Memory B cell (primary cell): ENCODE measurements around the gene POT1.
A peak's percentile ranks its signal among the peaks of the same experiment; 100 is the strongest.

Experiments used
- ATAC-seq: fragments of 150-1000 bp; cut with Tn5 transposase; 2 replicates; pipeline ENCODE4 v1.10.0; 2021; ENCODE audit warnings: low read depth, mild to moderate bottlenecking, moderate library complexity
- DNase-seq, 2 donors: peaks; one replicate each; pipeline ENCODE4 v3.0.0; 2022; ENCODE audit warnings: low spot score in 2 of 2
- H3K27ac Mint-ChIP-seq: one replicate; pipeline ENCODE4 v1.8.0; 2022; ENCODE audit warnings: mild to moderate bottlenecking, moderate library complexity, mixed read lengths
- H3K27me3 Mint-ChIP-seq: one replicate; pipeline ENCODE4 v1.8.0; 2022; ENCODE audit warnings: mixed read lengths
- H3K36me3 Mint-ChIP-seq: one replicate; pipeline ENCODE4 v1.8.0; 2022; ENCODE audit warnings: mild to moderate bottlenecking, mixed read lengths
- H3K4me1 Mint-ChIP-seq: one replicate; pipeline ENCODE4 v1.8.0; 2022; ENCODE audit warnings: mixed read lengths
- H3K4me3 Mint-ChIP-seq: one replicate; pipeline ENCODE4 v1.8.0; 2022; ENCODE audit warnings: mild to moderate bottlenecking, moderate library complexity, mixed read lengths
- H3K9me3 Mint-ChIP-seq: one replicate; pipeline ENCODE4 v1.8.0; 2022; ENCODE audit warnings: mixed read lengths

The POT1 gene

DNA sequence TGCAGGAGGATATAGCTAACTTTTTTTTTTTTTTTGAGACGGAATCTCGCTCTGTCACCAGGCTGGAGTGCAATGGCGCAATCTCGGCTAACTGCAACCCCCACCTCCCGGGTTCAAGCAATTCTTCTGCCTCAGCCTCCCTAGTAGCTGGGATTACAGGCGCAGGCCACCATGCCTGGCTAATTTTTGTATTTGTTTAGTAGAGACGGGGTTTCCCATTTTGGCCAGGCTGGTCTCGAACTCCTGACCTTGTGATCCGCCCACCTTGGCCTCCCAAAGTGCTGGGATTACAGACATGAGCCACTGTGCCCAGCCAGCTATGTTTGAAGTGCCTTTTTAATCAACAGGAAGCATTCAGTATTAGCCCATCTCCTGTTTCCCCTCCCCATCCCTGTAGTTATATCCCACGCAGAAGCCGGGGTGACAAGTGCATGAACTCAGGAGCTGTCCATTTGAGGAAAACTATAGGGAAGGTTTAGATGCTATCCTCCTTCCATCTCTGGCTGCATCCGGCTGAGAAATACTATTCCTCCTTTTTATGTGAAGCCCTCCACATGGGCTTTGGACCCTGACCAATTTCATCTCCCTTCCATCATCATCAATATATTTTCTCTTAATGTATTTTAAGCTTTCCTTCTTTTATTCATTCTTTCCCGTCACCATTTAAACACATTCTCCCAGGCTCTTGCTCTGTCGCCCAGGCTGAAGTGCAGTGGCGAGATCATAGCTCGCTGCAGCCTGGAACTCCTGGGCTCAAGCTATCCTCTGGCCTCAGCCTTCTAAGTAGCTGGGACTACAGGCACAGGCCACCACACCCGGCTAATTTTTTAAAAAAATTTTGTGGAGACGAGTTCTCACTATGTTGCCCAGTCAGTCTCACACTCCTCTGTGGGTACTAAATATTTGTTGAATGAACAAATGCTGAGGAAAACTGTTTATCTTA is 1.3 kb upstream of the POT1 start:
- no peak for ATAC-seq
- H3K36me3 Mint-ChIP-seq: peaks cover 13% of the 10 kb centered on the region
- no peak overlapping the region for H3K27ac Mint-ChIP-seq
- peak overlapping the region; percentile 16 for H3K4me3 Mint-ChIP-seq
- DNase-seq: no peak
- H3K9me3 Mint-ChIP-seq: no peaks in the 10 kb centered on the region
- peaks cover 8% of the 10 kb centered on the region for H3K4me1 Mint-ChIP-seq
- H3K27me3 Mint-ChIP-seq: no peaks in the 10 kb centered on the region

- ATAC-seq: no peak
- H3K9me3 Mint-ChIP-seq: no peaks in the 10 kb centered on the region
- H3K36me3 Mint-ChIP-seq: peaks cover 17% of the 10 kb centered on the region
These were observed 573 bp upstream of the POT1 start for GRCh38 chr7:124930173-124930623.

DNA sequence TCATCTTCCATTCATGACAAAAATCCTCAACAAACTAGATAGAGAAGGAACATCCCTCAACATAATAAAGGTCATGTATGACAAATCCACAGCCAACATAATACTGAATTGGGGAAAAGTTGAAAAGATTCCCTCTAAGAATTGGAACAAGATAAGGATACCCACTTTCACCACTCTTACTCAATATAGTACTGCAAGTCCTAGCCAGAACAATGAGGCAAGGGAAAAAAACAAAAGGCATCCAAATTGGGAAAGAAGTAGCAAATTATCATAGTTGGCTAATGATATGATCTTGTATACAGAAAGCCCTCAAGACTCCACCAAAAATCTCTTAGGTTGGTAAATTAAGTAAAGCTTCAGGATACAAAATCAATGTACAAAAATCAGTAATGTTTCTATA is 4.7 kb downstream of the POT1 start:
- ATAC-seq: no peak
- Mint-ChIP-seq H3K27ac (no peak overlapping the region), H3K27me3 (no peaks in the 10 kb centered on the region), H3K36me3 (peaks cover 31% of the 10 kb centered on the region), H3K4me3 (no peak overlapping the region), H3K9me3 (no peaks in the 10 kb centered on the region), H3K4me1 (peaks cover 27% of the 10 kb centered on the region)
- DNase-seq: no peak

More at GRCh38 chr7:124930173-124930623, 573 bp upstream of the POT1 start:
- Mint-ChIP-seq H3K4me3 (peak overlapping the region; percentile 88), H3K27me3 (no peaks in the 10 kb centered on the region), H3K4me1 (peaks cover 11% of the 10 kb centered on the region), H3K27ac (peak overlapping the region; percentile 93)
- no peak for DNase-seq

DNA sequence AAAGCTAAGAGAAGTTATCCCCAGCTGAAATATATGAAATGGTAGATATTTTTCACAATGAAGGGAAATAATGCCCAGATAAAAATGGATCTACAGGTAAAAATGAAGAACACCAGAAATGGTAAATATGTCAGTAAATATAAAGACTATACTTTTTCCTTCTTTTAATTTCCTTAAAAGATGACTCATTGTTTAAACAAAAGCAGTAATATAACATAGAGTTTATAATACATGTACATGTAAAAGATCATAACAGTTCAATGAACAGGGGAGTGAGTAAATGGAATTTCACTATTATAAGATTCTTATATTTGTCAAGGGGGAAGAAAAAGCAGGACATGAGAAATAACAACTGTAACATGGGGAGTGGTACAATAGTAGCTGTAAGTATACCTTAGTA is 7.4 kb downstream of the POT1 start:
- no peak overlapping the region for H3K4me3 Mint-ChIP-seq
- H3K9me3 Mint-ChIP-seq: no peaks in the 10 kb centered on the region
- DNase-seq: no peak
- H3K27ac Mint-ChIP-seq: no peak overlapping the region
- H3K36me3 Mint-ChIP-seq: peaks cover 26% of the 10 kb centered on the region
- no peak for ATAC-seq
- peaks cover 25% of the 10 kb centered on the region for H3K4me1 Mint-ChIP-seq
- H3K27me3 Mint-ChIP-seq: no peaks in the 10 kb centered on the region

DNA sequence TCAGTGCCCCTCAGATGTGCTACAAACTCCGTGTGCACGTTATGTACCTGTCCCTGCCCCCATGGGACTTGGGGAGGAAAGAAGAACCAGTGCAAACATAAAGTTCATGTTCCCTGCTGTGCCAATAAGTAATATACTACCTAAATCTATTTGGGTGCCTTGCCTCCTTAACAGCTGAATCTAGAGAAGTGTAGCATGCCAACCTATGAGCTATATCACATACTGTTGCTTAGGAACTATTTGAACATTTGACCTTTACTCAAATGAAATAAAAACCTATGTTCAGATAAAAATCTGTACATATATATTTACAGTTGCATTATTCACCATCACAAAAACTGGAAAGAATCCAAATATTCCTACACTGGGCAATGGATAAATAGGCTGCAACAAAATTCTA is 9.8 kb downstream of the POT1 start:
- Mint-ChIP-seq H3K27ac (no peak overlapping the region), H3K27me3 (no peaks in the 10 kb centered on the region), H3K4me1 (peaks cover 18% of the 10 kb centered on the region), H3K36me3 (peaks cover 20% of the 10 kb centered on the region), H3K9me3 (no peaks in the 10 kb centered on the region), H3K4me3 (no peak overlapping the region)
- DNase-seq (no peak), ATAC-seq (no peak)

DNA sequence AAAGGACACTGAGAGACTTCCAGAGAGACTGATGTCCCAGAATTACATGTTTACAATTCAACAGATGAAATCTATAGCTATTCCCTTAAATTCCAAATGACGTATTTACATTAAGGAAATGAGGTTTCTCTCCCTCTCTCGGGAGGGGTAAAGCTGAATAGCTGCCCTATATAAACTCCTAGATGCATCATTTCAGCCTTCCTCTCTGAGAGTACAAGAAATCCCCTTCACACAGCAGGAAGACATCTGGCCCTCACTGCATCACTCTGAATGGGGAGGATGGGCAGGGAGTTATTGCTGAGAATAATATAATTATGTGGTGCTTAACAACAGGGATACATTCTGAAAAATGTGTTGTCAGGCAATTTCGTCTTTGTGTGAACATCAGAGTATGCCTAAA is 11.0 kb downstream of the POT1 start:
- Mint-ChIP-seq H3K27ac (no peak overlapping the region), H3K36me3 (peaks cover 13% of the 10 kb centered on the region), H3K4me3 (no peak overlapping the region), H3K4me1 (peaks cover 9% of the 10 kb centered on the region), H3K9me3 (no peaks in the 10 kb centered on the region), H3K27me3 (no peaks in the 10 kb centered on the region)
- ATAC-seq: no peak
- DNase-seq: no peak

DNA sequence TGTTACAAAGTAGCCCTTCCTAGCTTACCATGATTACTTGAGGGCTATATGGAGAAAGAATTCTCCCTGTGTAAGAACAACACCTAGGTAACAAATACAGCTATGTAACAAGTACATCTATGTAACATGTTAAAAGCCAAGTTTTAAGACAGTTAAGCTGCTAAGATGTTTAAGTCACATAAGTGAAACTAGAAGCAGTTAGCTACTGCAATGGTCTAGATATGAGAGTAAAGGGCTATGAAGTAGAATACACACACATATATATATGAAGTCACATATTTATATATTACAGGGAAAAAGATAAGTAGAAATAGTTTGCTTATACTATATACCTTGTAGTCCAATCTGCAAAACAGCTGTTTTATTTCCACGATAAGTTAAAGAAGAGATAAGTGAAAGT is 14.4 kb downstream of the POT1 start:
- Mint-ChIP-seq H3K27me3 (no peaks in the 10 kb centered on the region), H3K27ac (no peak overlapping the region), H3K4me1 (peaks cover 3% of the 10 kb centered on the region), H3K36me3 (peaks cover 13% of the 10 kb centered on the region), H3K9me3 (no peaks in the 10 kb centered on the region), H3K4me3 (no peak overlapping the region)
- ATAC-seq (no peak), DNase-seq (no peak)

DNA sequence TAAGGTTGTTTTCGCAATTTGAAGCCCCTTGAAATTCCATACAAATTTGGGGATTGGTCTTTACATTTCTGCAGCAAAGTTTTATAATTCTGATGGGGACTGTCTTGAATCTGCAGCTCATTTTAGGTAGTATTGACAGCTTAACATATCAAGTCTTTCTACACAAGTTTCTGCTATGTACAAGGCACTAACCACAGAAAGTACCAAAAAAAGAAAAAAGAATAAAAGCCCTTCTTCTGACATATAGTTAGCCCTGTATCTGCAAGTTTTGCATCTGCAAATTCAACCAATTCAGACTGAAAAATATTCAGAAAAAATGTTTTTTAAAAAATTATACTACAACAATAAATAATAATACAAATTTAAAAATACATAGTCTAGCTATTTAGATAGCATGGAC is 15.3 kb downstream of the POT1 start:
- no peak overlapping the region for H3K27ac Mint-ChIP-seq
- peaks cover 11% of the 10 kb centered on the region for H3K36me3 Mint-ChIP-seq
- no peak overlapping the region for H3K4me3 Mint-ChIP-seq
- no peaks in the 10 kb centered on the region for H3K9me3 Mint-ChIP-seq
- no peaks in the 10 kb centered on the region for H3K27me3 Mint-ChIP-seq
- ATAC-seq (no peak), DNase-seq (no peak)
- H3K4me1 Mint-ChIP-seq: peaks cover 6% of the 10 kb centered on the region

GRCh38 chr7:124912972-124913371 is 16.7 kb downstream of the POT1 start:
- DNase-seq: no peak
- Mint-ChIP-seq H3K27me3 (no peaks in the 10 kb centered on the region), H3K27ac (no peak overlapping the region), H3K4me1 (peaks cover 6% of the 10 kb centered on the region), H3K9me3 (no peaks in the 10 kb centered on the region), H3K4me3 (no peak overlapping the region), H3K36me3 (peaks cover 13% of the 10 kb centered on the region)
- ATAC-seq: no peak

GRCh38 chr7:124909808-124910207 is 19.8 kb downstream of the POT1 start:
- DNase-seq (no peak), ATAC-seq (no peak)
- no peak overlapping the region for H3K27ac Mint-ChIP-seq
- H3K27me3 Mint-ChIP-seq: no peaks in the 10 kb centered on the region
- peaks cover 11% of the 10 kb centered on the region for H3K4me1 Mint-ChIP-seq
- H3K36me3 Mint-ChIP-seq: peaks cover 14% of the 10 kb centered on the region
- no peak overlapping the region for H3K4me3 Mint-ChIP-seq
- no peaks in the 10 kb centered on the region for H3K9me3 Mint-ChIP-seq

DNA sequence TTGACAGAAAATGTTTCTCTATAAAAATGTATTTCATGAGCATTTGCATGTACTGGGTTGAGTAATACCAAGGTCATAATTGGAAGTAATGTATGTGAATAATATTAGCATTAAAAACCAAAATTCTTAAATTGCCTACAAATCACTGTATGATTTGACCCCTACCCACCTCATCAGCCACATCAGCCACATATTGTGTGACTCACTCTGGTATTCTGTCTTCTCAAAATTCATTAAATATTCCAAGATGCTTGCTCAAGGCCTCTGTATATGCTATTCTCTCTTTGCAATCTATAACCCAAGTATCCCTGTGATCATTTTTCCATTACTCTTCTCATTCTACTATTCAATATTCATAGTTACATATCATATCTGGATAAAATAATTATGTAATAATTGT is 21.4 kb downstream of the POT1 start:
- Mint-ChIP-seq H3K4me1 (peaks cover 24% of the 10 kb centered on the region), H3K9me3 (no peaks in the 10 kb centered on the region), H3K36me3 (peaks cover 19% of the 10 kb centered on the region), H3K4me3 (no peak overlapping the region), H3K27ac (no peak overlapping the region), H3K27me3 (no peaks in the 10 kb centered on the region)
- ATAC-seq (no peak), DNase-seq (no peak)

DNA sequence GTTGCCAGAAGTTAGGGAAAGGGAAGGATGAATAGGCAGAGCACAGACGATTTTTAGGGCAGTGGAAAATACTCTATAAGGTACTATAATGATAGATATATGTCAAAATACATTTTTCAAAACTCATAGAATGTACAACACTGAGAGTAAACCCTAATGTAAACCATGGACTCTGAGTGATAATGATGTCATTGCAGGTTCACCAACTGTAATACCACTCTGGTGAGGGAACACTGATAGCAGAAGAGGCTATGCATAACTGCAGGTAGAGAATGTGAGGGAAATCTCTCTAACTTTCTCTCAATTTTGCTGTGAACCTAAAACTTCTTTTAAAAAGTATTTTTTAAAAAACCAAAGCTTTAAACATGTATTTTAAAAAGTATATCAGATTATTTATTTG is 22.1 kb downstream of the POT1 start:
- DNase-seq: no peak
- peaks cover 21% of the 10 kb centered on the region for H3K36me3 Mint-ChIP-seq
- no peak for ATAC-seq

GRCh38 chr7:124898531-124898930 is 31.1 kb downstream of the POT1 start:
- no peak for DNase-seq
- ATAC-seq: no peak
- Mint-ChIP-seq H3K36me3 (peaks cover 29% of the 10 kb centered on the region), H3K27ac (no peak overlapping the region), H3K4me1 (peaks cover 3% of the 10 kb centered on the region), H3K4me3 (no peak overlapping the region), H3K9me3 (no peaks in the 10 kb centered on the region), H3K27me3 (no peaks in the 10 kb centered on the region)

More for the DNA sequence above, 22.1 kb downstream of the POT1 start:
- H3K4me3 Mint-ChIP-seq: no peak overlapping the region
- H3K27ac Mint-ChIP-seq: no peak overlapping the region
- no peaks in the 10 kb centered on the region for H3K27me3 Mint-ChIP-seq
- H3K4me1 Mint-ChIP-seq: peaks cover 24% of the 10 kb centered on the region
- H3K9me3 Mint-ChIP-seq: no peaks in the 10 kb centered on the region

- H3K36me3 Mint-ChIP-seq: peaks cover 18% of the 10 kb centered on the region
- H3K27ac Mint-ChIP-seq: no peak overlapping the region
- H3K4me1 Mint-ChIP-seq: no peaks in the 10 kb centered on the region
- ATAC-seq: no peak
- H3K9me3 Mint-ChIP-seq: no peaks in the 10 kb centered on the region
- no peak overlapping the region for H3K4me3 Mint-ChIP-seq
- no peak for DNase-seq
- H3K27me3 Mint-ChIP-seq: no peaks in the 10 kb centered on the region
These were observed 33.6 kb downstream of the POT1 start for GRCh38 chr7:124896001-124896400.
